Stomach smooth muscle (tissue), 2 donors: ENCODE results near the gene CAPN15.

ENCODE experiments used
- H3K27ac ChIP-seq: one replicate; pipeline ENCODE4 v1.7.0; 2013; ENCODE audit warnings: mild to moderate bottlenecking, low read length, inconsistent platforms
- H3K27me3 ChIP-seq, 2 donors: one replicate each; pipeline ENCODE4 v1.7.0; 2013; ENCODE audit warnings: low read length in 2 of 2; ENCODE audit not compliant: insufficient read depth in 2 of 2, control insufficient read depth in 1 of 2
- H3K36me3 ChIP-seq, 2 donors: one replicate each; pipeline ENCODE4 v1.7.0; 2013; ENCODE audit warnings: low read length in 2 of 2; ENCODE audit not compliant: control insufficient read depth in 2 of 2, insufficient read depth in 2 of 2
- H3K4me1 ChIP-seq: one replicate; pipeline ENCODE4 v1.7.0; 2013; ENCODE audit warnings: low read length; ENCODE audit not compliant: control insufficient read depth, insufficient read depth
- H3K4me3 ChIP-seq, 2 donors: one replicate each; pipeline ENCODE4 v1.7.0; 2013; ENCODE audit warnings: low read length in 2 of 2
- H3K9ac ChIP-seq, 2 donors: one replicate each; pipeline ENCODE4 v1.7.0; 2013; ENCODE audit warnings: low read length in 2 of 2, mild to moderate bottlenecking in 1 of 2
- H3K9me3 ChIP-seq, 2 donors: one replicate each; pipeline ENCODE4 v1.7.0; 2013; ENCODE audit warnings: low read length in 2 of 2; ENCODE audit not compliant: control insufficient read depth in 2 of 2
- donor health status: healthy.
- donor health status: Pancreatic carcinoma.

Gene CAPN15

DNA sequence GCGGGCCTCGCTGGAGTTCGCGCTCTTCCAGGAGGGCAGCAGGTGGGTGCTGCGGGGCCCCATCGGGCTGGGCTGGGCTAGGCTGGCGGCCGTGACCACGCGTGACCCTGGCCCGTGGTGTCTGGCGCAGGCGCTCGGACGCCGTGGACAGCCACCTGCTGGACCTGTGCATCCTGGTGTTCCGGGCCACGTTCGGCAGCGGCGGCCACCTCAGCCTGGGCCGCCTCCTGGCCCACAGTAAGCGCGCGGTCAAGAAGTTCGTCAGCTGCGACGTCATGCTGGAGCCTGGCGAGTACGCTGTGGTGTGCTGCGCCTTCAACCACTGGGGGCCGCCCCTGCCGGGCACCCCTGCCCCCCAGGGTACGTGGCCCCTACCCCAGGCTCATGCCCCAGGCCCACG lies 24.7 kb downstream of the CAPN15 start:
- no peaks in the 10 kb centered on the region for H3K27me3 ChIP-seq
- peaks cover 0 to 5% of the 10 kb centered on the region in 2 donors for H3K36me3 ChIP-seq
- H3K9ac ChIP-seq: no peak overlapping the region
- H3K9me3 ChIP-seq: no peaks in the 10 kb centered on the region
- H3K4me1 ChIP-seq: no peaks in the 10 kb centered on the region
- no peak overlapping the region for H3K27ac ChIP-seq
- H3K4me3 ChIP-seq: no peak overlapping the region

DNA sequence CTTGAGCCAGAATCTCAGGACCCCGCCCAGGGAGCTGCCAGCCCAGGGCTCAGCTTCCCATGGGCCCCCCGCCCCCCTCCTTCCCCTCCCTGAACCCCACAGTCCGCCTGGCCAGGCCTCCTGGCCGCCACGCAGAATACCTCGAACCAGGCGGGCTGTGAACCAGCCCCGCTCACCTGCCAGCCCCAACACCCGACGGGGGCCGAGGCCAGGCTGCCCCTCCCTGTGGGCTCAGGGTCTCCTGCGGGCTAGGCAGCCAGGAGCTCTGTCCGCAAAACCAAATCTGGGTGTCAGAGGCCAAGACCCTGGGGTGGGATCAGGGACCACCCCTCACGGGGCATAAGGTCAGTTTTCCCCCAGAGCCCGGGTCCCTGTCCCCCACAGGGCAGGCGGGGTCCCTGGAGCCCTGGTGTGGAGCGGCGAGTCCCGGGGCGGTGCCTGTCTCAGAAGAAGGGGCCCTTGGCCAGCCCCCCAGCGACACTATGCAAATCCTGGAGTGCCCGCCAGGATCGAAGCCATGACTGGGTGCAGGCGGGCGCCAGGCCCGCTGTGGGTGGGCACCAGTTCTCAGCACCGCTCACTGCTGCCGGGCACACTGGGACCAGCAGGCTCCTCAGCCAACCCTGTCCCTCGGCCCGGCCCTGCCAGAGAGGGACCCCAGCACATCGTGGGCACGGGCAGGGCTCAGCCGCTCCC lies 26.2 kb downstream of the CAPN15 start:
- Histone ChIP-seq H3K4me1 (no peaks in the 10 kb centered on the region), H3K4me3 (no peak overlapping the region), H3K9me3 (no peaks in the 10 kb centered on the region), H3K9ac (no peak overlapping the region), H3K36me3 (peaks cover 0 to 3% of the 10 kb centered on the region in 2 donors), H3K27me3 (peaks cover 2% of the 10 kb centered on the region in 2 donors), H3K27ac (no peak overlapping the region)

DNA sequence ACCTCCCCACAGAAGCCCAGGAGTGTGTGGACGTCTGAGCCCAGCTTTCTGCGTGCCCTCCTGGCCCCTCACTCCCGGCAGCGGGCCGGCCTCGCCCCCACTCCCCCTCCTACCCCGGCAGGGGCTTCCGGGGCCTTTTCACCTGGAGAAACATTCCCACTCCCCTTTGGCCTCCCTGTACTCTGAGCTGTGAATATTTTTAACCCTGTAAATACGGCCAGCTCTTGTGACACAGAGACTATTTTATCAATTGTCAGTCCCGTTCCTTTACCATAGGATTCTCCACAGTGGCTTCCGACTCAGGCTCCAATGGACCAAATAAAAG lies 26.7 kb downstream of the CAPN15 start:
- H3K4me1 ChIP-seq: no peaks in the 10 kb centered on the region
- no peak overlapping the region for H3K9ac ChIP-seq
- no peaks in the 10 kb centered on the region for H3K9me3 ChIP-seq
- H3K4me3 ChIP-seq: no peak overlapping the region
- H3K36me3 ChIP-seq: peaks cover 0 to 3% of the 10 kb centered on the region in 2 donors
- H3K27ac ChIP-seq: no peak overlapping the region
- H3K27me3 ChIP-seq: peaks cover 6 to 7% of the 10 kb centered on the region in 2 donors

DNA sequence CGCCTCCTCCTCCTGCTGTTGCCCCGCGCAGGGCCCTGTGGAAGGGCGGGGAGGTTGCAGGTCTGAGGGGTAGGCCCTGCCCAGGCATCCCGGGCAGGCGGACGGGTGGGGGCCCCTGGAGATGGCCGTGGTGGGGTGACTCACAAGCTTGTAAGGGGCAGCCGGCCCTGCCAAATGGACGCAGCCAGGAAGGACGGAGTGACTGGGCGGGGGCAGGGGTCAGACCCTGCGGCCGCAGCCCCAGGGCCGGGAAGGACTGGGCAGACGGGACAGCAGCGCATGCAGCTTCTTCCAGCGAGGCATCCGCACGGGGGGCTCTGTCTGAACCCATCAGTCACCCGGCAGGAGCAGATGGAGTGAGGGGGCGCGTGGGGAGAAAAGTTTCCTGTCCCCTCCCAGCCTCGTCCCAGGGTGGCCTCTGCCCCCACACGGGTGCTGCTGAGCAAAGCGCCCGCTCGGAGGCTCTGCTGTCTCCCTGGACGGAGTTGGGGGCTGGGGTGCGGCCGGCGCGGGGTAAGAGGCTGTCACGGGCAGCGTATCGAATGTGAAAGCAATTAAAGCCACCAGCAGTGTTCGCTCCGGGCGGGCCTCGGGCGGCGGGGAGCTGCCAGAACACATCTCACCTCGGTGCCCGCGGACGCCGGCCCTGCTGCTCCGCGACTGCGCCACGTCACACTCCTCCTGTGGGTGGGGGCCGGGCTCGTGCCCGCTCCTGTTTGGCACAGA lies 27.3 kb downstream of the CAPN15 start:
- Histone ChIP-seq H3K9me3 (no peaks in the 10 kb centered on the region), H3K27me3 (peaks cover 11 to 12% of the 10 kb centered on the region in 2 donors), H3K9ac (no peak overlapping the region), H3K4me3 (no peak overlapping the region), H3K4me1 (peaks cover 2% of the 10 kb centered on the region), H3K36me3 (peaks cover 0 to 3% of the 10 kb centered on the region in 2 donors), H3K27ac (no peak overlapping the region)

DNA sequence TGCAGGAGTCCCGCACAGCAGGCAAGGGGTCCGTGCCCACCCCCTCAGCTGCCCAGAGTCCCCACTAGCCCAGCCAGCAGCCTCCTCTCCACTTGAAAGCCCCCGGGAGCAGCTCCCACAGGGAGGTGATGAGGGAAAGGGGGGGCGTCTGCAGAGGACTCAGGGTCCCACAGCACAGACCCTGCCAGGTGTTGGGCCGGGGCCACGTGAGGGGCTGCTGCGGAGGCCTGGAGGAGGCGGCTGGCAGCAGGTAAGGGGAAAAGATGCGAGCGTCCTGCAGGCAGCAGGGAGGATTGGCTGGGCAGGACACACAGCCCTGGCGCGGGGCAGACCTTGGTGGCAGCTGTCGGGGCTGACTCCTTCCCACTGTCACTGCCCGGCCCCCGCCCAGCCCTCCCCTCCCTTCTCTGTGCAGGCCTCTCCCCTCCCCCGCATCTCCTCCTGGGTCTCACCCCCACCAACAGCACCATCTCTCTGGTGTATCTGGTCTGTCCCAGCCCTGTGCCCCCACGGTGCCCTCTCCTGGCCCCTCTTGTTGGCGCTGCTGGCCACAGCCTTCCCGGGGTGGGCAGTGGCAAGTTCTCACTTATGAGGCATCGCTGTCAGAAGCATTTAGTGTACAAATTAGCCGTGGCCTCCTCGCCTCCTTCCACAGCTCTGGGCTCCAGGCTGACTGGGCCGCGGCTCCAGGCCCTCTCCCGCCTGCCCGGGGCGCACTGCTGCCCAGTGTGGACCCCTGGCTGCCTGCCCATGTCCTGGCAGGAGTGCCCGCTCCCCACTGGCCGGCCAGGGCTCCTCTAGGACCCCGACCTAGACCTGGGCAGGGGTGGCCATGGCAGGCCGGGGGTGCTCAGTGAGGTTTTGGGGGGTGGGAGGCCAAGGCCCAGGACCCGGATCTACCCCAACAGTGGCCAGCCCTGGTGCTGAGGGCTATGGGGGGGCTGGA lies 28.3 kb downstream of the CAPN15 start:
- H3K4me3 ChIP-seq: no peak overlapping the region
- H3K27me3 ChIP-seq: peaks cover 11 to 16% of the 10 kb centered on the region in 2 donors
- H3K9ac ChIP-seq: no peak overlapping the region
- H3K27ac ChIP-seq: no peak overlapping the region
- peaks cover 0 to 3% of the 10 kb centered on the region in 2 donors for H3K36me3 ChIP-seq
- no peaks in the 10 kb centered on the region for H3K9me3 ChIP-seq
- peaks cover 4% of the 10 kb centered on the region for H3K4me1 ChIP-seq

DNA sequence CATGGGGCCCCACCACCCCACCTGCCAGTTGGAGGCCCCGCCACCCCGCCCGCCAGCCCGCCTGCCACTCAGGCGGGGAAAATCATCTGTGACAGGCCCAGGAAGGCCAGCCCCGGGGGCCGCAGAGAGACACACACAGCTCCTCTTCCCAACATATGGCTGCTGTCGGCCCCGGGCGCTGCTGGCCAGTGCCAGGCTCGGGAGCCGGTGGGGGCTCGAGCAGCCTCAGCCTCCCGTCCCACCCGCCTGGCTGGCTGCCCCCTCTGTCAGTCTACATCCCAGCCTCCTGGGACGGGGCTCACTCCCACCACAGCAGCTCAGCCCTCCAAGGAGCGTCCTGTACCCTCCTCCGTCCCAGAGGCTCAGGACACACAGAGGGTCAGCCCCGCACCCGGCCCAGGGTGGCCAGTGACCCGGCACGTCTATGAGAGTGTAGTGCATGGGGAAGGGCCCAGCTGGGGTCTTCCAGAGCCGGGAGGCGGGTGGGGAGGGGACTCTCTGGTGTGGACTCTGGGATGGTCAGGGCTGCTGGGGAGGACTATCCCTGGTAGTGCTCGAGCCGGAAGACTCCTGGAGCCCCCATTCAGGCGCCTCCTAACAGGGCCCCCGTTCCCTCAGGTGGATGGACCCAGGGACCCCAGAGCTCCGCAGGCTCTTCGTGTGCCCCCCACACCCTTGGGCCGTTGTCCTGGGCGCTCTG lies 29.1 kb downstream of the CAPN15 start:
- Histone ChIP-seq H3K4me3 (no peak overlapping the region), H3K27me3 (peaks cover 17 to 24% of the 10 kb centered on the region in 2 donors)

DNA sequence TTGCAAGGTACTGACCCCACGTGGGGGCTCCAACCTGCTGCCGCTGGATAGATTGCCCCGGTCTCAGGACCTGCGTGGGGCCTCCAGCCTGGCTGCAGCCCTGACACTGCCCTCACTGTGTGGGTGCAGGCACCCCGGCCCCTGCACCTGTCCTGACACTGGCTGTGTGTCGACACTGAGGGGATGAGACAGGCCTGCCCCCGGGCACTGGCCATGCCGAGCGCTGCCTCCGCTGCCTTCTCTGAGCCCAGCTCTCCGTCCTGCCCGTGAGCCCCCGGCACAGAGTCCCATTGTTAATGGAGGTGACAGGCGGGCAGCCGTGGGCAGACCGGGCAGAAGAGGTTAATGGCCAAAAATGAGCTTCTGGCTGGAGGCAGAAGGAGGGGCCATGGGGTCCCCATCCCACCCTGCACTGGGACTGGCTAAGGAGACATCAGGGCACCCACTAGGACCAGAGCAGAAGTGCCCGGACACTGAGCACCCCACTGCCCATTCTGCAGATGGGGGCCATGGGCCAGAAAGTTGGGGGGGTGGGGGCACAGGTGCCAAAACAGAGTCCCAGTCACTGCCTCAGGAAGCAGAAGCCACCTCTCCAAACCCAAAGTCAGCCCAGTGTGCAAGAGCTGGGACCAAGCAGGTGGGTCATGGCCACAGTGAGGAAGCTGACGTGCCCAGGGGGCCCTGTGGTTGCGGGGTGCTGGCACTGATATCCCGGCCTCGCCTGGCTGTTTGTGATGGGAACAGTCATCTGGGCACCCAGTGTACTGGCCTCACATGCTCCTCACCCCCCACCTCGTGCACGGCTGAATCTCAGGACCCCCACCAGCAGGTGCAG lies 30.2 kb downstream of the CAPN15 start:
- Histone ChIP-seq H3K4me3 (no peak overlapping the region), H3K27ac (no peak overlapping the region), H3K4me1 (peaks cover 4% of the 10 kb centered on the region), H3K9me3 (no peaks in the 10 kb centered on the region), H3K27me3 (peaks cover 20 to 30% of the 10 kb centered on the region in 2 donors), H3K9ac (no peak overlapping the region), H3K36me3 (no peaks in the 10 kb centered on the region)

More for the DNA sequence above, 29.1 kb downstream of the CAPN15 start:
- H3K27ac ChIP-seq: no peak overlapping the region
- H3K36me3 ChIP-seq: peaks cover 0 to 2% of the 10 kb centered on the region in 2 donors
- H3K9ac ChIP-seq: no peak overlapping the region
- H3K4me1 ChIP-seq: peaks cover 4% of the 10 kb centered on the region
- no peaks in the 10 kb centered on the region for H3K9me3 ChIP-seq

DNA sequence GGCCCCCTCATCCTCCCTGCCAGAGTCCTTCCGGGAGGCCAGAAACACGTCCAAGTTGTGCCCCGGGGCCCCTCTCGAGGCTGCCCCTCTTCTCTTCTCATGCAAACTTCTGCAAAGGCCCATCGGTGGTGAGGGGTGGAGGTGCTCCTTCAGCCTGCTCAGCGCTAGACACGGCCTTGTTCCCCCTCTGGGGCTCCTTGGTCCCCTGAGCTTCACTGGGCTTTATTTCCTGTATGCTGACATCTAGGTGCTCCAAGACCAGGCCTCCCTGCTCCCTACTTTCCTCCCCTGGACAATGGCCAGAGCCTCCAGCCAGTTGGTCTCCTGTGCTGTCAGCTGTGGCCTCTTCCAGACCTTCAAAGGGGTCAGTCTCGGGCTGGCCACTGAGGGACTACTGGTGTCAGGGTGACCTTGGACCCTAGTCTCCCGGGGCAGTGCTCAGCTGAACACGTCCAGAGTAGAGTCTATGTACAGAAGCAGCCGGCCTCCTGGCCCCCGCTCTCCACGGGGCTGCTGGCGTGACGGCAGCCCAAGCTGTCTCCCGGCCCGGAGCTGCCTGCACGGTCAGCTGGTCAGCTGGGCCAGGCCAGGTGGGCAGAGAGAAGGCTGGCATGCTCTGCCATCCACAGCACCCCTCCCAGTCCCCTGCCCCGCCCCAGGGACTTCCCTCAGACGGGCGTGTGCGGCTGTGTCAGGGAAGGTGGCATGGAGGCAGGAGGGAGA lies 30.9 kb downstream of the CAPN15 start:
- Histone ChIP-seq H3K9me3 (no peaks in the 10 kb centered on the region), H3K4me3 (no peak overlapping the region), H3K9ac (no peak overlapping the region), H3K27ac (no peak overlapping the region), H3K36me3 (no peaks in the 10 kb centered on the region), H3K4me1 (peaks cover 4% of the 10 kb centered on the region), H3K27me3 (peaks cover 20 to 30% of the 10 kb centered on the region in 2 donors)

DNA sequence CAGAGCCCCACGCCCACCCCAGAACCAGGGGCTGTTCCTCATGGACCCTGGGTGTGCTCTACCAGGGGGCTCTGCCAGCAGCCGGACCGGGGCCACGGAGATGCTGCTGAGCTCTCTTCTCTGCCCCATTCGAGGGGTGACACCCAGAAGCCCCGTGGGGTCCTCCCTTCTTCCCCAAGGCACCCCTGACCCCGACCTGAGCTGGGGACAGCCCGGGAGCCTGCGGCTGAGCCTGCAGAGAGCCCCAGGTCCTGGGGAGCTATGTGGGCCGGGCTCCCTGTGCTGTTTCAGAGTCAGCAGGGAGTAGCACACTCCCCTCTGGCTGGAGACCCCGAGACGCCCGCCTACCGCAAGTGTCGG lies 31.5 kb downstream of the CAPN15 start:
- Histone ChIP-seq H3K27ac (no peak overlapping the region), H3K4me1 (peaks cover 4% of the 10 kb centered on the region), H3K27me3 (peaks cover 20 to 30% of the 10 kb centered on the region in 2 donors), H3K36me3 (no peaks in the 10 kb centered on the region), H3K9ac (no peak overlapping the region), H3K4me3 (no peak overlapping the region), H3K9me3 (no peaks in the 10 kb centered on the region)
